ENCODE results near the gene DCTN5. TPM values are rescaled to one million over a fixed set of nuclear protein-coding genes. Genes with fewer than 3 reads are reported as not detected.
"Not testable (repeated sequence)": the region's sequence is repeated elsewhere in the genome, so short reads cannot be mapped to it uniquely, and the experiment has no call there.

The DCTN5 gene
- total RNA-seq, 2 donors from 2014 or later = 14.3 to 23.4 TPM

GRCh38 chr16:23597003-23597756 lies 44.1 kb upstream of the DCTN5 start:
- 69 to 76% methylated on average over 11 of the region's 11 CpGs for WGBS, 2 donors
- intact Hi-C loops (cut with DNase I) = no loop called here
- Histone ChIP-seq H3K27me3 (no peaks in the 10 kb centered on the region), H3K4me3 (no peak overlapping the region), H3K27ac (peak overlapping the region in 1 of 4 donors; percentile 82), H3K9me3 (no peaks in the 10 kb centered on the region), H3K36me3 (replicated peaks in 1 of 2; ENCODE audit: insufficient read depth in 1 of 2, low read depth in 2 of 2) (no peaks in the 10 kb centered on the region), H3K4me1 (peaks cover 13% of the 10 kb centered on the region)
- peak in 2 of 4 donors; percentile 13 to 14 for DNase-seq
- ATAC-seq = no peak
- TF ChIP-seq POLR2A (IDR thresholded peaks at IDR 0.05) = no peak
- peak in 2 of 7 experiments; percentile 5 to 8 for TF ChIP-seq CTCF (IDR thresholded peaks at IDR 0.05)

GRCh38 chr16:23607726-23608125 lies 33.5 kb upstream of the DCTN5 start:
- no peaks in the 10 kb centered on the region for H3K4me1 ChIP-seq
- H3K9me3 ChIP-seq = no peaks in the 10 kb centered on the region
- peaks cover 6 to 9% of the 10 kb centered on the region in 2 donors for H3K36me3 ChIP-seq (replicated peaks in 1 of 2; ENCODE audit: insufficient read depth in 1 of 2, low read depth in 2 of 2)
- no peak overlapping the region for H3K4me3 ChIP-seq
- no peaks in the 10 kb centered on the region for H3K27me3 ChIP-seq
- WGBS, 2 donors = 78 to 82% methylated on average over 6 of the region's 6 CpGs
- intact Hi-C loops (cut with DNase I) = no loop called here
- TF ChIP-seq CTCF (IDR thresholded peaks at IDR 0.05) (no peak), POLR2A (IDR thresholded peaks at IDR 0.05) (no peak)
- no peak for DNase-seq
- no peak for ATAC-seq
- H3K27ac ChIP-seq = no peak overlapping the region

GRCh38 chr16:23608194-23608593 lies 33.1 kb upstream of the DCTN5 start:
- no peaks in the 10 kb centered on the region for H3K27me3 ChIP-seq
- no peaks in the 10 kb centered on the region for H3K4me1 ChIP-seq
- TF ChIP-seq POLR2A (IDR thresholded peaks at IDR 0.05) (no peak), CTCF (IDR thresholded peaks at IDR 0.05) (no peak)
- no peak for DNase-seq
- H3K27ac ChIP-seq = no peak overlapping the region
- intact Hi-C loops (cut with DNase I) = no loop called here
- no peaks in the 10 kb centered on the region for H3K9me3 ChIP-seq
- peaks cover 6 to 9% of the 10 kb centered on the region in 2 donors for H3K36me3 ChIP-seq (replicated peaks in 1 of 2; ENCODE audit: insufficient read depth in 1 of 2, low read depth in 2 of 2)
- 82 to 84% methylated on average over 4 of the region's 4 CpGs for WGBS, 2 donors
- no peak for ATAC-seq
- no peak overlapping the region for H3K4me3 ChIP-seq

- H3K36me3 ChIP-seq (replicated peaks in 1 of 2; ENCODE audit: insufficient read depth in 1 of 2, low read depth in 2 of 2) = peaks cover 4 to 6% of the 10 kb centered on the region in 2 donors
- WGBS, 2 donors = 100% methylated on average over 1 of the region's 1 CpG
Measured at GRCh38 chr16:23609929-23610328, 31.3 kb upstream of the DCTN5 start.

GRCh38 chr16:23610905-23611304 lies 30.4 kb upstream of the DCTN5 start:
- WGBS, 2 donors = 90 to 95% methylated on average over 6 of the region's 6 CpGs
- intact Hi-C loops (cut with DNase I) = not testable (repeated sequence)

More at GRCh38 chr16:23609929-23610328, 31.3 kb upstream of the DCTN5 start:
- Histone ChIP-seq H3K27ac (no peak overlapping the region), H3K4me3 (no peak overlapping the region), H3K9me3 (no peaks in the 10 kb centered on the region), H3K4me1 (no peaks in the 10 kb centered on the region), H3K27me3 (no peaks in the 10 kb centered on the region)
- DNase-seq (no peak), ATAC-seq (no peak)
- intact Hi-C loops (cut with DNase I) = no loop called here
- TF ChIP-seq CTCF (IDR thresholded peaks at IDR 0.05) (no peak), POLR2A (IDR thresholded peaks at IDR 0.05) (no peak)

More at GRCh38 chr16:23610905-23611304, 30.4 kb upstream of the DCTN5 start:
- not testable (repeated sequence) for DNase-seq; H3K4me3 ChIP-seq; H3K36me3 ChIP-seq (replicated peaks in 1 of 2; ENCODE audit: insufficient read depth in 1 of 2, low read depth in 2 of 2); H3K27me3 ChIP-seq; H3K27ac ChIP-seq; ATAC-seq; H3K4me1 ChIP-seq; H3K9me3 ChIP-seq

Data from body of pancreas (tissue), 4 donors.